Left renal pelvis (tissue), 4 donors: ENCODE measurements around the gene PCDHGB4. TPM values are rescaled to one million over a fixed set of nuclear protein-coding genes. Genes with fewer than 3 reads are reported as not detected.
"Not testable (repeated sequence)": the region's sequence is repeated elsewhere in the genome, so short reads cannot be mapped to it uniquely, and the experiment has no call there.

Experiments used
- DNase-seq, 4 donors: peaks; one replicate each; pipeline ENCODE4 v3.0.0-alpha.2; 2013; ENCODE audit warnings: low read depth in 4 of 4, low spot score in 3 of 4
- polyA plus RNA-seq, 4 donors: library from polyadenylated mRNA; unstranded; fragments of 120-200 nt; gene quantifications; one replicate each; pipeline ENCODE4 v1.2.1, GENCODE V29; 2013; ENCODE audit not compliant: insufficient read length in 4 of 4

PCDHGB4 gene
- 1 to 10 TPM; 5.0 to 7.4 (median 5.5) TPM for polyA plus RNA-seq

GRCh38 chr5:141387557-141388311 lies at the start of gene PCDHGB4:
Gene PCDHGB4 (plus strand): TSS chr5:141387698. CDS start chr5:141387885, 187 bp downstream.
- not testable (repeated sequence) for DNase-seq

- peak in 1 of 4 donors; percentile 39 for DNase-seq
These were observed 48.8 kb upstream of the PCDHGB4 start, which contains the start of gene PCDHGA2 for GRCh38 chr5:141338538-141339306. Gene PCDHGA2 (plus strand): TSS chr5:141338760.

DNA sequence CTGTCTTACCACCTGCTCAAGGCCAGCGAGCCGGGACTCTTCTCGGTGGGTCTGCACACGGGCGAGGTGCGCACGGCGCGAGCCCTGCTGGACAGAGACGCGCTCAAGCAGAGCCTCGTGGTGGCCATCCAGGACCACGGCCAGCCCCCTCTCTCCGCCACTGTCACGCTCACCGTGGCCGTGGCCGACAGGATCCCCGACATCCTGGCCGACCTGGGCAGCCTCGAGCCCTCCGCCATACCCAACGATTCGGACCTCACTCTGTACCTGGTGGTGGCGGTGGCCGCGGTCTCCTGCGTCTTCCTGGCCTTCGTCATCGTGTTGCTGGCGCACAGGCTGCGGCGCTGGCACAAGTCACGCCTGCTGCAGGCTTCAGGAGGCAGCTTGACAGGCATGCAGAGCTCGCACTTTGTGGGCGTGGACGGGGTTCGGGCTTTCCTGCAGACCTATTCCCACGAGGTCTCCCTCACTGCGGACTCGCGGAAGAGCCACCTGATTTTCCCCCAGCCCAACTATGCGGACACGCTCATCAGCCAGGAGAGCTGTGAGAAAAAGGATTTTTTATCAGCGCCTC lies 46.6 kb upstream of the PCDHGB4 start:
- not testable (repeated sequence) for DNase-seq

DNA sequence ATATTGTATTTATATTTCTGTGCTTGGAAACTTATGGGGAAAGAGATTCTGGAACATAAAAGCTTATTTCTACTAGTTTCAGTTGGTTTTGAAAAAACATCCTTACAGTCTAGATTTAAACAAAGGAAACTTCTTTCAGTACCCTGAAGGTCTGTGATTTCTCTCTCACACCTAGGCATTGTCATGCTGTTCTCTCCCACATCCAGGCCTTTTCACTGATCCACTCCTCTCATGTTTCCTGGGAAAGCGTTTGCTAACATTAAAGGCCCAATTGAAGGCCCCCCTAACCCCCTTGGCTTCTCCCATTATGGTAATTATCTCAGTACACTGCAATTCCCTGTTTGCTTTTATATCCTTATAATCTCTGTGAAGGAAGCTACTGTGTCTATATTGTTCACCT lies 44.7 kb upstream of the PCDHGB4 start:
- DNase-seq: no peak

DNA sequence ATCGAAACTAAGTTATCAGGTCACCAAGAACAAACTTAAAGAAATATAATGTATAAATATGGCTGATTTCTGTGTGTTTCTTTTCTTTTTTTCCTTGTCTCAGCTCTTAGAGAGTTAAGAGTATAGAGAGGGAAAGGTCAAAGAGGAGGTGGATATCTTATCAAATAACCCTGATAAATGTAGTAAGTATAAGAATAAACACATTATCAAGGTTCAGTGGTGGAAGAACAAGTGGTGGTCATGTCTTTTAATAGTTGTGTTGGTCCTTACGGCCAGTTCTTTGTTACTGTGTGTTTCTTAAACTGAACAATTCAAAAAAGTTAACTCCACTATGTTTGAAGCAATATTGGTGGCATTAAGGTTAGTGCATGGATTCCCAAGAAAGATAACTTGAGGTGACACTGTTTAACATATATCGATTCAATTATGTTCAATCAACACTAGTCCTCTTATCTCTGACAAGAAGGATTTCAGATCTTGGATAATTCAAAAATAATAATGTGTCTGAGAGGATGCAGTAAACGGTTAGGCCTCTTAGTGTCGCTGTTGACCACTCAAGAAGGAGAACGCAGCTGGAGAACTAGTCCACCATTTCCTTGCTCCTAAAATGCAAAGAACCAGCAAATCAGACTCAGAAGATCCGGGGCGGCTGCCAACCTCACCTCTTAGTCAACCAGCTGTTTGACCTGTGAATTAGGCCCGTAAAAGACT lies 44.1 kb upstream of the PCDHGB4 start, which contains the start of gene PCDHGA3:
Gene PCDHGA3 (plus strand): TSS at position 588 of the 711 bp plus-strand sequence. CDS start 205 bp downstream, outside the sequence.
- no peak for DNase-seq

- DNase-seq: no peak
These were observed 43.5 kb upstream of the PCDHGB4 start for GRCh38 chr5:141343953-141344463.

DNA sequence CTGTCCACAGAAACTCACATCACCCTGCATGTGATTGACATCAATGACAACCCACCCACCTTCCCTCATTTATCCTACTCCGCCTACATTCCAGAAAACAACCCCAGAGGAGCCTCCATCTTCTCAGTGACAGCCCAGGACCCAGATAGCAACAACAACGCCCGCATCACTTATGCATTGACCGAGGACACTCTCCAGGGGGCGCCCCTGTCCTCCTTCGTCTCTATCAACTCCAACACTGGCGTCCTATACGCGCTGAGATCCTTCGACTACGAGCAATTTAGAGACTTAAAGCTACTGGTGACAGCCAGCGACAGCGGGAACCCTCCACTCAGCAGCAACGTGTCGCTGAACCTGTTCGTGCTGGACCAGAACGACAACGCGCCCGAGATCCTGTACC lies 42.2 kb upstream of the PCDHGB4 start:
- DNase-seq: no peak

DNA sequence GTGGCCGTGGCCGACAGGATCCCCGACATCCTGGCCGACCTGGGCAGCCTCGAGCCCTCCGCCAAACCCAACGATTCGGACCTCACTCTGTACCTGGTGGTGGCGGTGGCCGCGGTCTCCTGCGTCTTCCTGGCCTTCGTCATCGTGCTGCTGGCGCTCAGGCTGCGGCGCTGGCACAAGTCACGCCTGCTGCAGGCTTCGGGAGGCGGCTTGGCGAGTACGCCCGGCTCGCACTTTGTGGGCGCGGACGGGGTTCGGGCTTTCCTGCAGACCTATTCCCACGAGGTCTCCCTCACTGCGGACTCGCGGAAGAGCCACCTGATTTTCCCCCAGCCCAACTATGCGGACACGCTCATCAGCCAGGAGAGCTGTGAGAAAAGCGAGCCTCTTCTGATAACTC lies 41.5 kb upstream of the PCDHGB4 start:
- not testable (repeated sequence) for DNase-seq

DNA sequence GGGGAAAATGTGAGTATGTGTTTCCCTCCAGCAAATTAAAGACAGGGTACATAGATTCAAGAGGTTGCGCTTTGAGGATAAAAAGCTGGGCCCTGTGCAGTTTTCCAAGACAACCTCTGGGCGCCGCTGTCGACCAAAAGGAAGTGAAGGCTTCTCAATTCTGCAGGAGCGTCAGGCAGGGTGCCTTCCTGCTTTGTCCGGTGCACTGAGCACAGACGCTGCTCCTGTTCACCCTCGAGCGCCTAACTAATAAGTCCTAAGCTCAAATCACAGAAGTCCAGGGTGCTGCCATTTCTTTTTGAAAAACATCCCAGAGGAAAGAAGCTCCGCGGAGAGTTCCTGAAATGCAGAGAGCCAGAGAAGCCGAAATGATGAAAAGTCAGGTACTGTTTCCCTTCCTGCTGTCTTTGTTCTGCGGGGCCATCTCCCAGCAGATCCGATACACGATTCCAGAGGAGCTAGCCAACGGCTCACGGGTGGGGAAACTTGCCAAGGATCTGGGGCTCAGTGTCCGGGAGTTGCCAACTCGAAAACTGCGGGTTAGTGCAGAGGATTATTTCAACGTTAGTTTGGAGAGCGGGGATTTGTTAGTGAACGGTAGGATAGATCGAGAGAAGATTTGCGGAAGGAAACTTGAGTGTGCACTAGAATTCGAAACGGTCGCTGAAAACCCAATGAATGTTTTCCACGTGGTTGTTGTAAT lies 37.4 kb upstream of the PCDHGB4 start, which contains the start of gene PCDHGB1:
Gene PCDHGB1 (plus strand): TSS at position 183 of the 703 bp plus-strand sequence. CDS start 162 bp downstream, at position 345.
- no peak for DNase-seq

GRCh38 chr5:141351591-141351990 lies 35.9 kb upstream of the PCDHGB4 start:
- no peak for DNase-seq

DNA sequence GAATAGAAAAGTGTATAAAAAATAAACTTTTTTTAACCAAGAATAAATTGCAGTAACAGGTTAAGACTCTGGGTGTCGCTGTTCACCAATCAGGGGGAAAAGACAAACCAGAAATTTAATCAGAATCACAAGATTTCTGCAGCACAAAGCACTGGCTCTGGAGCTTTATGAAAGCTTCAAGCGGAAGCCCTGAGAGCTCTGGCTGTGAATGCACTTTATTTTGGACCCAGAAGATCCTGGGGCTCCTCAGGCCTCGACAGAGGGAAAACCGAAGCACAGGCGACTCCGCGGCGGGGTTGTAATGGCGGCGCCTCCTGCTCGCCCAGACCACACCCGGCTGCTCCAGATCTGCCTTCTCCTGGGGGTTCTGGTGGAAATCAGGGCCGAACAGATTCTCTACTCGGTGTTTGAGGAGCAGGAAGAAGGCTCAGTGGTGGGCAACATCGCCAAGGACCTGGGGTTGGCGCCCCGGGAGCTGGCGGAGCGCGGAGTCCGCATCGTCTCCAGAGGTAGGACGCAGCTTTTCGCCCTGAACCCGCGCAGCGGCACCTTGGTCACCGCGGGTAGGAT lies 32.5 kb upstream of the PCDHGB4 start, which contains the start of gene PCDHGA4:
Gene PCDHGA4 (plus strand): TSS at position 122 of the 570 bp plus-strand sequence. CDS start 87 bp downstream, at position 209.
- no peak for DNase-seq

DNA sequence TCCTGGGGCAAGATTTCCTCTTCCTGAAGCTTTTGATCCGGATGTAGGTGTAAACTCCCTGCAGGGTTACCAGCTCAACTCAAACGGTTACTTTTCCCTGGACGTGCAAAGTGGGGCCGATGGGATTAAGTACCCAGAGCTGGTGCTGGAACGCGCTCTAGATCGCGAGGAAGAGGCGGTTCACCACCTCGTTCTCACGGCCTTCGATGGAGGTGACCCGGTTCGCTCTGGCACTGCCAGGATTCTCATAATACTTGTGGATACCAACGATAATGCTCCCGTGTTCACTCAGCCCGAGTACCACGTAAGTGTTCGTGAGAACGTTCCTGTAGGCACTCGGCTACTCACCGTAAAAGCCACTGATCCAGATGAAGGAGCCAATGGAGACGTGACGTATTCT lies 31.9 kb upstream of the PCDHGB4 start:
- DNase-seq: no peak

DNA sequence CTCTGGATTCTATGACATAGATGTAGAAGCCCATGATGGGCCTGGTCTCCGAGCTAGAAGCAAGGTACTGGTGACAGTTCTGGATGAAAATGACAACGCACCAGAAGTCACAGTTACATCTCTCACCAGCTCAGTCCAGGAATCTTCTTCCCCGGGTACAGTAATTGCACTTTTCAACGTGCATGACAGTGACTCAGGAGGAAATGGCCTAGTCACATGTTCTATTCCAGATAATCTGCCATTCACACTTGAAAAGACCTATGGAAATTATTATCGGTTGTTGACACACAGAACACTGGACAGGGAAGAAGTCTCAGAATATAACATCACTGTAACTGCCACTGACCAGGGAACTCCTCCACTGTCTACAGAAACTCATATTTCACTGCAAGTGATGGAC lies 31.4 kb upstream of the PCDHGB4 start:
- DNase-seq: no peak

DNA sequence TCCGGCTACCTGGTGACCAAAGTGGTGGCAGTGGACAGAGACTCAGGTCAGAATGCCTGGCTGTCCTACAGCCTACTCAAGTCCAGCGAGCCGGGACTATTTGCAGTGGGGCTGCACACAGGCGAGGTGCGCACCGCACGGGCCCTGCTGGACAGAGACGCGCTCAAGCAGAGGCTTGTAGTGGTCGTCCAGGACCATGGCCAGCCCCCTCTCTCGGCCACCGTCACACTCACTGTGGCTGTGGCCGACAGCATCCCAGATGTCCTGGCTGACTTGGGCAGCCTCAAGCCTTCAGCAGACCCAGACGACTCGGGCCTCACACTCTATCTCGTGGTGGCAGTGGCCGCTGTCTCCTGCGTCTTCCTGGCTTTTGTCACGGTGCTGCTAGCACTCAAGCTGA lies 30.5 kb upstream of the PCDHGB4 start:
- no peak for DNase-seq

DNA sequence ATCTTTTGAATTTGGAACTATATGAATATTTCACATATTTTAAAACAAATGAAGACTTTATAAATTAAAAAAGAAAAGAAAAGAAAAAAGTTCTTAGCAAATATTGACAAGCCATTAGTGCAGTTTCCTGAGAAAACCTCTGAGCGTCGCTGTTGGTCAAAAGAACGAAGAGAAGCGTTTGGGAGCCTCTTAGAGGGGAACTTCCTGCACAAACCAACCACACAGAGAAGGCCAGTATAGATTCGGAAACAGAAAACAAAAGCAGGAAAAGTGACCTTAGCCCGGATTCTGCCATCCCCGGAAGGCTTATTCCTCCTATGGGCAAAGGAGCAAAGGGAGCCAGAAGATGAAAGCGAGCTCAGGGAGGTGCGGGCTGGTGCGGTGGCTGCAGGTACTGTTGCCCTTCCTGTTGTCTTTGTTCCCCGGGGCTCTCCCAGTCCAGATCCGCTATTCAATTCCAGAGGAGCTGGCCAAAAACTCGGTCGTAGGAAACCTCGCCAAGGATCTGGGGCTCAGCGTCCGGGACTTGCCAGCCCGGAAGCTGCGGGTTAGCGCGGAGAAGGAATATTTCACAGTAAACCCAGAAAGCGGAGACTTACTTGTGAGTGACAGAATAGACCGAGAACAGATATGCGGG lies 27.6 kb upstream of the PCDHGB4 start, which contains the start of gene PCDHGB2:
Gene PCDHGB2 (plus strand): TSS at position 205 of the 637 bp plus-strand sequence. CDS start 142 bp downstream, at position 347.
- DNase-seq: no peak

GRCh38 chr5:141360685-141361084 lies 26.8 kb upstream of the PCDHGB4 start:
- DNase-seq: no peak

GRCh38 chr5:141362719-141363118 lies 24.8 kb upstream of the PCDHGB4 start:
- DNase-seq: no peak

- DNase-seq: no peak
These were observed 23.4 kb upstream of the PCDHGB4 start, which contains the start of gene PCDHGA5 for GRCh38 chr5:141363952-141364660. Gene PCDHGA5 (plus strand): TSS chr5:141364162. CDS start chr5:141364331, 169 bp downstream.
